ENCODE data around the gene EBI3. TPM values are rescaled to one million over a fixed set of nuclear protein-coding genes. Genes with fewer than 3 reads are reported as not detected.

The EBI3 gene
- total RNA-seq, 1 experiment from 2014 or later: 1.4 TPM

GRCh38 chr19:4268816-4269430, 39.6 kb downstream of the EBI3 start:
- H2BK12ac ChIP-seq (ENCODE audit: insufficient read length, low read depth, low read length): no peak overlapping the region
- no peak overlapping the region for H3T11ph ChIP-seq (ENCODE audit: low read length)
- TF ChIP-seq, protein P1, sequence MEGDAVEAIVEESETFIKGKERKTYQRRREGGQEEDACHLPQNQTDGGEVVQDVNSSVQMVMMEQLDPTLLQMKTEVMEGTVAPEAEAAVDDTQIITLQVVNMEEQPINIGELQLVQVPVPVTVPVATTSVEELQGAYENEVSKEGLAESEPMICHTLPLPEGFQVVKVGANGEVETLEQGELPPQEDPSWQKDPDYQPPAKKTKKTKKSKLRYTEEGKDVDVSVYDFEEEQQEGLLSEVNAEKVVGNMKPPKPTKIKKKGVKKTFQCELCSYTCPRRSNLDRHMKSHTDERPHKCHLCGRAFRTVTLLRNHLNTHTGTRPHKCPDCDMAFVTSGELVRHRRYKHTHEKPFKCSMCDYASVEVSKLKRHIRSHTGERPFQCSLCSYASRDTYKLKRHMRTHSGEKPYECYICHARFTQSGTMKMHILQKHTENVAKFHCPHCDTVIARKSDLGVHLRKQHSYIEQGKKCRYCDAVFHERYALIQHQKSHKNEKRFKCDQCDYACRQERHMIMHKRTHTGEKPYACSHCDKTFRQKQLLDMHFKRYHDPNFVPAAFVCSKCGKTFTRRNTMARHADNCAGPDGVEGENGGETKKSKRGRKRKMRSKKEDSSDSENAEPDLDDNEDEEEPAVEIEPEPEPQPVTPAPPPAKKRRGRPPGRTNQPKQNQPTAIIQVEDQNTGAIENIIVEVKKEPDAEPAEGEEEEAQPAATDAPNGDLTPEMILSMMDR (conservative IDR thresholded peaks at IDR 0.05): no peak
- no peak overlapping the region for H2BK20ac ChIP-seq (ENCODE audit: low read depth, low read length, poor library complexity, severe bottlenecking)
- no peaks in the 10 kb centered on the region for H3K9me3 ChIP-seq (ENCODE audit: control insufficient read depth, low read depth, low read length)
- H2BK5ac ChIP-seq (ENCODE audit: insufficient read length, low read length): no peak overlapping the region
- H3K9ac ChIP-seq (ENCODE audit: extremely low read depth, insufficient read length, low read length): no peak overlapping the region
- no peak overlapping the region for H4K91ac ChIP-seq (ENCODE audit: insufficient read length, low read depth, low read length)
- H3K4me1 ChIP-seq (ENCODE audit: insufficient read depth, low read length): no peaks in the 10 kb centered on the region
- no peak overlapping the region for H4K8ac ChIP-seq (replicated peaks; ENCODE audit: insufficient read length, low read depth, low read length)
- no peak overlapping the region for H3K4ac ChIP-seq (ENCODE audit: low read depth, low read length)
- no peaks in the 10 kb centered on the region for H3K23me2 ChIP-seq (ENCODE audit: insufficient read length, low read depth, low read length, poor library complexity, severe bottlenecking)
- no peak overlapping the region for H3K56ac ChIP-seq (ENCODE audit: insufficient read length, low read depth, low read length)
- H3K27me3 Mint-ChIP-seq (ENCODE audit: low read depth): no peaks in the 10 kb centered on the region
- peaks cover 10 to 44% (median 28%) of the 10 kb centered on the region in 3 experiments; a peak in 6 of 7 replicates for H3K36me3 Mint-ChIP-seq (ENCODE audit: insufficient read depth in 1 of 3, low read depth in 3 of 3)
- H4K5ac ChIP-seq (ENCODE audit: insufficient read length, low read depth, low read length): no peak overlapping the region
- no peak overlapping the region for H3K27ac ChIP-seq (ENCODE audit: insufficient read length, low read depth, low read length)
- no peak overlapping the region; a peak in 1 of 7 replicates for H3K27ac Mint-ChIP-seq
- H2AFZ ChIP-seq (ENCODE audit: low read length): no peak overlapping the region
- no peaks in the 10 kb centered on the region for H3K79me1 ChIP-seq (ENCODE audit: insufficient read depth, low read depth, low read length, poor library complexity, severe bottlenecking)
- DNase-seq: no peak
- H3K4me1 Mint-ChIP-seq: peaks cover 2 to 5% of the 10 kb centered on the region in 2 experiments; a peak in 3 of 4 replicates
- no peaks in the 10 kb centered on the region for H4K20me1 ChIP-seq (ENCODE audit: control insufficient read depth, insufficient read depth, insufficient read length)
- H3K23ac ChIP-seq (ENCODE audit: insufficient read length, low read depth, low read length): no peak overlapping the region
- no peak overlapping the region for H3K4me2 ChIP-seq (ENCODE audit: insufficient read depth, insufficient read length, low read length)
- H2BK120ac ChIP-seq (ENCODE audit: low read depth, low read length, poor library complexity, severe bottlenecking): no peak overlapping the region
- WGBS (ENCODE audit: extremely low coverage, insufficient read length, low lambda C conversion rate): no CpG with 5 or more reads among the region's 13 CpGs
- H3K9me3 Mint-ChIP-seq: no peaks in the 10 kb centered on the region
- no peak overlapping the region for H3K18ac ChIP-seq (ENCODE audit: insufficient read length, low read depth, low read length)
- no peak overlapping the region for H2AK5ac ChIP-seq (ENCODE audit: insufficient read length, low read length)
- H3K27me3 ChIP-seq (ENCODE audit: insufficient read depth, low read length): no peaks in the 10 kb centered on the region
- H3K14ac ChIP-seq (ENCODE audit: insufficient read depth, low read length): no peak overlapping the region
- no peaks in the 10 kb centered on the region for H3K79me2 ChIP-seq (ENCODE audit: insufficient read depth, low read length)
- no peak overlapping the region; a peak in 1 of 5 replicates for H3K4me3 Mint-ChIP-seq
- no peak overlapping the region for H2BK15ac ChIP-seq (ENCODE audit: low read depth, low read length)
